HepG2 (cell line): ENCODE data around the gene SLC45A1. TPM values are rescaled to one million over a fixed set of nuclear protein-coding genes. Genes with fewer than 3 reads are reported as not detected.

ENCODE experiments used
- ATAC-seq: fragments of 200-7000 bp; cut with Tn5 transposase; 3 replicates; pipeline ENCODE4 v1.9.1; 2020; ENCODE audit warnings: mild to moderate bottlenecking, moderate library complexity
- BruUV-seq: library from RNA; stranded (reverse); fragments of 400-500 nt; replicated peaks from 2 replicates; lab custom pipeline; 2021; lab: Mats Ljungman, UMichigan
- CTCF ChIA-PET: fragments of 300-600 bp; formaldehyde crosslinking; extraction: SDS; loops from one replicate; lab custom pipeline; 2021; ENCODE audit warnings: low total read pairs, inconsistent platforms, low intra/inter-chr PET ratio; lab: Yijun Ruan, JAX
- POLR2A ChIA-PET: fragments of 350-600 bp; sonication (Branson Sonifier 250); formaldehyde crosslinking; loops from one replicate; lab custom pipeline; 2020; ENCODE audit warnings: antibody characterized with exemption, inconsistent platforms; lab: Yijun Ruan, JAX
- DNase-seq: peaks from one replicate; pipeline ENCODE4 v3.0.0-alpha.2; 2015; ENCODE audit warnings: low spot score
- FAIRE-seq: peaks from 3 replicates; lab custom pipeline; 2011; peaks lifted over from hg19 to GRCh38; lab: Jason Lieb, UNC
- H2AFZ ChIP-seq: one replicate; pipeline ENCODE4 v1.6.1; 2011; ENCODE audit warnings: low read length, inconsistent platforms
- H3K27ac ChIP-seq: fragments of 300-600 bp; 3 replicates; pipeline ENCODE4 v1.8.0; 2011; ENCODE audit warnings: mixed run types, mild to moderate bottlenecking, mixed read lengths, low read length, inconsistent platforms; ENCODE audit not compliant: insufficient read depth; ENCODE audit errors: extremely low read length
- H3K27me3 ChIP-seq, 2 experiments: fragments of 200-600 bp in 1 of 2; 2 replicates in 1 of 2; 3 replicates in 1 of 2; pipeline versions ENCODE4 v1.6.0 to v1.8.0; 2011; ENCODE audit warnings: low read length in 2 of 2, mild to moderate bottlenecking in 2 of 2, moderate library complexity in 2 of 2, inconsistent platforms in 1 of 2; ENCODE audit not compliant: insufficient read depth in 2 of 2, control insufficient read depth in 1 of 2
- H3K36me3 ChIP-seq, 2 experiments: fragments of 200-600 bp in 1 of 2; replicated peaks in 1 of 2; 2 replicates in 1 of 2; 3 replicates in 1 of 2; pipeline versions ENCODE4 v1.5.1 to v1.8.0; 2011; ENCODE audit warnings: low read length in 2 of 2, inconsistent platforms in 1 of 2; ENCODE audit not compliant: insufficient read depth in 2 of 2, control insufficient read depth in 1 of 2
- H3K4me1 ChIP-seq: 2 replicates; pipeline ENCODE4 v1.5.1; 2012; ENCODE audit warnings: low read length, inconsistent platforms; ENCODE audit not compliant: insufficient read depth
- H3K4me2 ChIP-seq: 2 replicates; pipeline ENCODE4 v1.6.0; 2011; ENCODE audit warnings: low read depth, low read length, inconsistent platforms
- H3K4me3 ChIP-seq, 3 experiments: fragments of 200-600 bp in 1 of 3; sonication (generic), shearing (Covaris generic) in 1 of 3; replicated peaks in 1 of 3; 2 replicates each; pipeline ENCODE4 v1.5.1; 2011 to 2016; ENCODE audit warnings: low read length in 3 of 3, inconsistent platforms in 2 of 3, low read depth in 2 of 3, mild to moderate bottlenecking in 2 of 3, control low read depth in 1 of 3, mixed read lengths in 1 of 3; ENCODE audit not compliant: insufficient read depth in 1 of 3
- H3K79me2 ChIP-seq: one replicate; pipeline ENCODE4 v1.6.1; 2011; ENCODE audit warnings: low read length, inconsistent platforms; ENCODE audit not compliant: insufficient read depth
- H3K9ac ChIP-seq: 2 replicates; pipeline ENCODE4 v1.6.0; 2011; ENCODE audit warnings: mild to moderate bottlenecking, low read depth, low read length, inconsistent platforms; ENCODE audit not compliant: insufficient read depth
- H3K9me3 ChIP-seq: 2 replicates; pipeline ENCODE4 v1.5.1; 2012; ENCODE audit warnings: mild to moderate bottlenecking, low read length
- H4K20me1 ChIP-seq: 2 replicates; pipeline ENCODE4 v1.6.0; 2011; ENCODE audit warnings: inconsistent platforms, mild to moderate bottlenecking, low read length, moderate library complexity; ENCODE audit not compliant: insufficient read depth
- ADNP ChIP-seq: sonication (generic); formaldehyde crosslinking; IDR thresholded peaks from 2 replicates; pipeline ENCODE4 v1.4.0; 2020; ENCODE audit warnings: missing genetic modification reagents
- HOXA5 ChIP-seq: sonication (generic); formaldehyde crosslinking; IDR thresholded peaks from 2 replicates; pipeline ENCODE4 v1.4.0; 2020; ENCODE audit warnings: missing genetic modification reagents
- MEIS2 ChIP-seq: sonication (generic); formaldehyde crosslinking; IDR thresholded peaks from 2 replicates; pipeline ENCODE4 v1.9.0; 2021; ENCODE audit warnings: mild to moderate bottlenecking, missing genetic modification reagents
- POLR2AphosphoS5 ChIP-seq: IDR thresholded peaks from 2 replicates; pipeline ENCODE4 v1.6.1; 2012; ENCODE audit warnings: low read depth, low read length
- RBFOX2 ChIP-seq: fragments of 200-400 bp; formaldehyde crosslinking; IDR thresholded peaks from 2 replicates; pipeline ENCODE4 v1.6.1; 2017; ENCODE audit warnings: low read depth, mild to moderate bottlenecking, low read length
- RNF219 ChIP-seq: sonication (generic); formaldehyde crosslinking; IDR thresholded peaks from 2 replicates; pipeline ENCODE4 v1.5.0; 2020; ENCODE audit warnings: mild to moderate bottlenecking, missing genetic modification reagents
- ZNF329 ChIP-seq: sonication (generic); formaldehyde crosslinking; IDR thresholded peaks from 2 replicates; pipeline ENCODE4 v1.9.0; 2021; ENCODE audit warnings: low read depth, mild to moderate bottlenecking, missing genetic modification reagents
- ZNF619 ChIP-seq: sonication (generic); formaldehyde crosslinking; IDR thresholded peaks from 2 replicates; pipeline ENCODE4 v1.4.0; 2020; ENCODE audit warnings: mild to moderate bottlenecking, missing genetic modification reagents
- ZNF75D ChIP-seq: sonication (generic); formaldehyde crosslinking; IDR thresholded peaks from 2 replicates; pipeline ENCODE4 v1.8.1; 2023; ENCODE audit warnings: missing genetic modification reagents, mild to moderate bottlenecking, borderline replicate concordance
- ZNF766 ChIP-seq: sonication (generic); formaldehyde crosslinking; IDR thresholded peaks from 2 replicates; pipeline ENCODE4 v1.5.0; 2020; ENCODE audit warnings: missing genetic modification reagents, borderline replicate concordance
- WGBS: methylation state at CpG from one replicate; pipeline ENCODE4 v1.1.6; 2017; ENCODE audit warnings: low lambda C conversion rate; 5-methylcytosine and 5-hydroxymethylcytosine counted together
- in situ Hi-C: cut with HindIII; loops from 2 replicates; pipeline ENCODE4 v1.10.0; 2017; ENCODE audit warnings: low pct_unique_long_range_greater_than_20kb; ENCODE audit not compliant: extremely low pct_ligation_motif_present
- intact Hi-C: fragments of 100-400 bp; cut with micrococcal nuclease; formaldehyde crosslinking; loops from one replicate; pipeline ENCODE4 v1.10.0; 2022; ENCODE audit not compliant: unreplicated experiment
- polyA plus RNA-seq, 8 experiments: library from polyadenylated mRNA; depleted of rRNA in 3 of 8; stranded (reverse) in 7 of 8; unstranded in 1 of 8; fragments of >200 nt; fragmentation: Illumina TruSeq in 4 of 8; extraction: Trizol in 4 of 8; gene quantifications; 2 replicates each; pipeline versions ENCODE4 v1.2.1 to v1.2.3, GENCODE V29; 2011 to 2016; ENCODE audit warnings: low read depth in 4 of 8, missing spikeins in 1 of 8, mixed read lengths in 1 of 8; ENCODE audit not compliant: insufficient read depth in 1 of 8
- total RNA-seq, 5 experiments: library from RNA; depleted of rRNA; stranded (reverse); fragments of >200 nt; fragmentation: Illumina TruSeq; extraction: Trizol; gene quantifications; 2 replicates each; pipeline ENCODE4 v1.2.3, GENCODE V29; 2016; ENCODE audit warnings: low read depth in 1 of 5

SLC45A1 gene
- total and polyA plus RNA-seq, 2 of the 13 experiments (the other 11 are each of a cell fraction or from before 2014, with no cell fraction given) = not detected

- ATAC-seq = no peak
- intact Hi-C loops = no loop called here
- FAIRE-seq = no peak
Observed at GRCh38 chr1:8324176-8324810, 6.4 kb downstream of the SLC45A1 start.

More at GRCh38 chr1:8324176-8324810, 6.4 kb downstream of the SLC45A1 start:
- H3K9me3 ChIP-seq = no peaks in the 10 kb centered on the region
- CTCF ChIA-PET = no interaction called here
- no peaks in the 10 kb centered on the region for H4K20me1 ChIP-seq
- no peak overlapping the region for H2AFZ ChIP-seq
- no peak overlapping the region for H3K9ac ChIP-seq
- no peak overlapping the region for H3K4me2 ChIP-seq
- no peaks in the 10 kb centered on the region for H3K79me2 ChIP-seq
- H3K4me3 ChIP-seq = no peak overlapping the region
- BruUV-seq = no TSS peak
- no peaks in the 10 kb centered on the region for H3K36me3 ChIP-seq
- WGBS = 55% methylated on average over 18 of the region's 32 CpGs
- TF ChIP-seq ZNF329 (CRISPR knock-in tag) (no peak), HOXA5 (no peak), MEIS2 (CRISPR knock-in tag) (no peak), POLR2AphosphoS5 (no peak), ZNF619 (CRISPR knock-in tag) (no peak), ADNP (CRISPR knock-in tag) (no peak), ZNF766 (CRISPR knock-in tag) (no peak), RBFOX2 (no peak), RNF219 (CRISPR knock-in tag) (no peak), ZNF75D (no peak)
- in situ Hi-C loops = no loop called here
- peaks cover 1 to 50% of the 10 kb centered on the region in 2 experiments; a peak in 4 of 5 replicates for H3K27me3 ChIP-seq
- 0 out of 2 replicates have a peak, but pooled peaks cover 4% of the 10 kb centered on the region for H3K4me1 ChIP-seq
- DNase-seq = no peak
- H3K27ac ChIP-seq = no peak overlapping the region
- POLR2A ChIA-PET = no interaction called here
